Left renal pelvis (tissue), 4 donors: Measurements from ENCODE around the gene FETUB. TPM values are rescaled to one million over a fixed set of nuclear protein-coding genes. Genes with fewer than 3 reads are reported as not detected.

Source experiments
- polyA plus RNA-seq, 4 donors: library from polyadenylated mRNA; unstranded; fragments of 120-200 nt; gene quantifications; one replicate each; pipeline ENCODE4 v1.2.1, GENCODE V29; 2013; ENCODE audit not compliant: insufficient read length in 4 of 4

FETUB gene
- polyA plus RNA-seq, 4 donors, result 0.14 to 0.23 (median 0.21) TPM

Other genes starting within 250 kb of the FETUB start
- 10 to 100 TPM in 1 of 4 donors, 1 to 10 TPM in 3; 3.4 to 13.1 (median 6.3) TPM for gene CRYGS, start 96.0 kb upstream of the FETUB start, polyA plus RNA-seq
- gene TBCCD1, start 73.1 kb upstream of the FETUB start, polyA plus RNA-seq, result 10 to 100 TPM; 19.3 to 23.3 (median 19.4) TPM
- 10 to 100 TPM; 59.2 to 84.3 (median 73.5) TPM for gene DNAJB11, start 69.7 kb upstream of the FETUB start, polyA plus RNA-seq
- 10 to 100 TPM in 1 of 4 donors, 1 to 10 TPM in 1, under 1 TPM in 2; 0.26 to 69.3 (median 1.2) TPM for gene AHSG, start 27.3 kb upstream of the FETUB start, polyA plus RNA-seq
- 1 to 10 TPM in 3 of 4 donors, under 1 TPM in 1; 0.89 to 2.5 (median 1.7) TPM for gene HRG, start 25.6 kb downstream of the FETUB start, polyA plus RNA-seq
- 100 to 1,000 TPM in 3 of 4 donors, 1 to 10 TPM in 1; 8.3 to 169 (median 132) TPM for gene KNG1, start 77.0 kb downstream of the FETUB start, polyA plus RNA-seq
- 1,000 to 10,000 TPM in 1 of 4 donors, 100 to 1,000 TPM in 3; 730 to 1,033 (median 790) TPM for gene EIF4A2, start 143.2 kb downstream of the FETUB start, polyA plus RNA-seq
- 10 to 100 TPM; 45.9 to 58.1 (median 52.8) TPM for gene RFC4, start 166.1 kb downstream of the FETUB start, polyA plus RNA-seq
- under 1 TPM in 2 of 4 donors, not detected in 2; 0.06 to 0.29 TPM for gene ADIPOQ, start 202.3 kb downstream of the FETUB start, polyA plus RNA-seq